K562 (cell line): ENCODE data around the gene SEC24C. TPM values are rescaled to one million over a fixed set of nuclear protein-coding genes. Genes with fewer than 3 reads are reported as not detected.
A peak's percentile ranks its signal among the peaks of the same experiment; 100 is the strongest.

Experiments
- CCNT2 ChIP-seq: IDR thresholded peaks from 2 replicates; pipeline ENCODE4 v1.6.1; 2011; ENCODE audit warnings: borderline replicate concordance, low read depth, mild to moderate bottlenecking, moderate library complexity, mixed read lengths, low read length; ENCODE audit not compliant: insufficient read length; ENCODE audit errors: extremely low read depth
- E2F3 ChIP-seq: fragments of 250-450 bp; sonication (Bioruptor Pico); IDR thresholded peaks from 2 replicates; pipeline ENCODE4 v1.4.0; 2020; ENCODE audit warnings: mild to moderate bottlenecking
- FOXK2 ChIP-seq, 2 experiments: fragments of 450-650 bp; IDR thresholded peaks in 1 of 2; conservative IDR thresholded peaks in 1 of 2; 2 replicates each; pipeline ENCODE4 v1.6.1; 2016; ENCODE audit warnings: low read depth in 2 of 2, mild to moderate bottlenecking in 1 of 2
- MTA3 ChIP-seq: fragments of 450-650 bp; formaldehyde crosslinking; IDR thresholded peaks from 2 replicates; pipeline ENCODE4 v1.6.1; 2017; ENCODE audit warnings: mild to moderate bottlenecking, borderline replicate concordance
- MYC ChIP-seq, 2 experiments: fragments of 250-450 bp in 1 of 2; sonication (Bioruptor Pico) in 1 of 2; IDR thresholded peaks; 2 replicates each; pipeline versions ENCODE4 v1.5.1 to v1.6.1; 2012 to 2021; ENCODE audit warnings: low read depth in 2 of 2, borderline replicate concordance in 1 of 2, improper control_type of control experiment in 1 of 2, low read length in 1 of 2, mild to moderate bottlenecking in 1 of 2, moderate library complexity in 1 of 2
- NRF1 ChIP-seq, 2 experiments: fragments of 450-650 bp; IDR thresholded peaks in 1 of 2; conservative IDR thresholded peaks in 1 of 2; 2 replicates each; pipeline ENCODE4 v1.6.1; 2014; ENCODE audit warnings: mild to moderate bottlenecking in 2 of 2
- SMARCE1 ChIP-seq: fragments of 450-650 bp; IDR thresholded peaks from 2 replicates; pipeline ENCODE4 v1.7.1; 2016; ENCODE audit warnings: mild to moderate bottlenecking
- SP2 ChIP-seq: IDR thresholded peaks from 2 replicates; pipeline ENCODE4 v1.6.1; 2011; ENCODE audit warnings: mild to moderate bottlenecking, low read depth, low read length, moderate library complexity; ENCODE audit not compliant: poor library complexity, severe bottlenecking; ENCODE audit errors: extremely low read depth
- THRAP3 ChIP-seq: fragments of 450-650 bp; IDR thresholded peaks from 2 replicates; pipeline ENCODE4 v1.6.1; 2016; ENCODE audit warnings: mild to moderate bottlenecking, inconsistent platforms, borderline replicate concordance
- UBTF ChIP-seq, 2 experiments: IDR thresholded peaks; 2 replicates each; pipeline ENCODE4 v1.6.1; 2012; ENCODE audit warnings: improper control_type of control experiment in 2 of 2, low read depth in 2 of 2, low read length in 2 of 2, borderline replicate concordance in 1 of 2
- ZBTB1 ChIP-seq: sonication (generic); formaldehyde crosslinking; IDR thresholded peaks from 2 replicates; pipeline ENCODE4 v1.8.1; 2023; ENCODE audit warnings: missing genetic modification reagents, low read depth, mild to moderate bottlenecking, borderline replicate concordance
- ZC3H11A ChIP-seq: IDR thresholded peaks from 2 replicates; pipeline ENCODE4 v1.6.1; 2012; ENCODE audit warnings: low read depth, low read length, improper control_type of control experiment
- ZNF785 ChIP-seq: fragments of 250-450 bp; sonication (Bioruptor Pico); IDR thresholded peaks from 2 replicates; pipeline ENCODE4 v1.4.0; 2020; ENCODE audit warnings: mild to moderate bottlenecking
- polyA plus RNA-seq, 8 experiments: library from polyadenylated mRNA; depleted of rRNA in 4 of 8; stranded (reverse) in 5 of 8; unstranded in 3 of 8; fragments of >200 nt; fragmentation: Nextera tagmentation in 2 of 8; fragmentation: Illumina TruSeq in 1 of 8; extraction: Ambion mirVana in 2 of 8; extraction: Trizol in 1 of 8; gene quantifications; 2 replicates each; pipeline versions ENCODE4 v1.2.1 to v1.2.3, GENCODE V29; 2011 to 2014; ENCODE audit warnings: inconsistent platforms in 1 of 8, missing spikeins in 1 of 8
- total RNA-seq, 7 experiments: library from RNA; depleted of rRNA in 6 of 7; stranded (reverse); fragments of >200 nt in 6 of 7; fragmentation: Illumina TruSeq in 2 of 7; extraction: Trizol in 2 of 7; gene quantifications; 2 replicates each; pipeline versions ENCODE4 v1.2.1 to v1.2.3, GENCODE V29; 2011 to 2021; ENCODE audit warnings: low replicate concordance in 1 of 7
- TF ChIP-seq, protein P1 (sequence below), 3 experiments: fragments of 200-800 bp in 1 of 3; sonication (Bioruptor generic) in 1 of 3; sonication (generic) in 1 of 3; formaldehyde crosslinking in 1 of 3; IDR thresholded peaks; 2 replicates each; pipeline versions ENCODE4 v1.6.1 to v1.8.0; 2016 to 2022; ENCODE audit warnings: mild to moderate bottlenecking in 2 of 3, missing compliant biosample characterization in 2 of 3, missing genetic modification characterization in 2 of 3, missing genetic modification reagents in 1 of 3
- TF ChIP-seq, protein P2 (sequence below): fragments of 450-650 bp; IDR thresholded peaks from 2 replicates; pipeline ENCODE4 v1.6.1; 2016; ENCODE audit warnings: antibody characterized with exemption

SEC24C gene
- total and polyA plus RNA-seq, 9 of the 15 experiments (the other 6 are each of a cell fraction or from before 2014, with no cell fraction given) = 19.0 to 115 (median 70.5) TPM

- 0 out of 4 replicates have a peak, but pooled peaks of 1 of the 2 experiments have one; percentile 10 for TF ChIP-seq FOXK2 (conservative IDR thresholded peaks at IDR 0.05 in 1 of 2, IDR thresholded peaks at IDR 0.05 in 1 of 2; ENCODE audit: low read depth in 2 of 2)
- no peak for TF ChIP-seq CCNT2
- TF ChIP-seq MYC (IDR thresholded peaks at IDR 0.05; ENCODE audit: low read depth, low read length) = no peak
- 0 out of 2 replicates have a peak, but pooled peaks have one; percentile 24 for TF ChIP-seq MYC (CRISPR knock-in tag; IDR thresholded peaks at IDR 0.05; ENCODE audit: borderline replicate concordance, low read depth)
- 0 out of 2 replicates have a peak, but pooled peaks have one; percentile 37 for TF ChIP-seq SMARCE1
- TF ChIP-seq THRAP3 = no peak
- 0 out of 2 replicates have a peak, but pooled peaks have one; percentile 9 for TF ChIP-seq ZC3H11A
- TF ChIP-seq, protein P1, sequence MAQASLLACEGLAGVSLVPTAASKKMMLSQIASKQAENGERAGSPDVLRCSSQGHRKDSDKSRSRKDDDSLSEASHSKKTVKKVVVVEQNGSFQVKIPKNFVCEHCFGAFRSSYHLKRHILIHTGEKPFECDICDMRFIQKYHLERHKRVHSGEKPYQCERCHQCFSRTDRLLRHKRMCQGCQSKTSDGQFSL (CRISPR knock-in tag; IDR thresholded peaks at IDR 0.05) = no peak; the same call in 1 of the 2 replicates
- TF ChIP-seq, protein P1 (tag; IDR thresholded peaks at IDR 0.05) = peak in 1 of 2 experiments; percentile 78; a peak in 2 of 4 replicates
- no peak for TF ChIP-seq SP2
- TF ChIP-seq, protein P2, sequence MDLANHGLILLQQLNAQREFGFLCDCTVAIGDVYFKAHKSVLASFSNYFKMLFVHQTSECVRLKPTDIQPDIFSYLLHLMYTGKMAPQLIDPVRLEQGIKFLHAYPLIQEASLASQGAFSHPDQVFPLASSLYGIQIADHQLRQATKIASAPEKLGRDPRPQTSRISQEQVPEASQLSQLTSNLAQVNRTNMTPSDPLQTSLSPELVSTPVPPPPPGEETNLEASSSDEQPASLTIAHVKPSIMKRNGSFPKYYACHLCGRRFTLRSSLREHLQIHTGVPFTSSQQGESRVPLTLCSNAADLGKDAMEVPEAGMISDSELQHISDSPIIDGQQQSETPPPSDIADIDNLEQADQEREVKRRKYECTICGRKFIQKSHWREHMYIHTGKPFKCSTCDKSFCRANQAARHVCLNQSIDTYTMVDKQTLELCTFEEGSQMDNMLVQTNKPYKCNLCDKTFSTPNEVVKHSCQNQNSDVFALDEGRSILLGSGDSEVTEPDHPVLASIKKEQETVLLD = peak; percentile 50; the same call in 1 of the 2 replicates
- TF ChIP-seq UBTF (IDR thresholded peaks at IDR 0.05; ENCODE audit: borderline replicate concordance in 1 of 2, low read depth in 2 of 2, low read length in 2 of 2) = peak in 1 of 2 experiments; percentile 89; a peak in 2 of 4 replicates
- TF ChIP-seq E2F3 (CRISPR knock-in tag) = no peak
- 0 out of 2 replicates have a peak, but pooled peaks have one; percentile 31 for TF ChIP-seq ZBTB1
- TF ChIP-seq ZNF785 (CRISPR knock-in tag) = no peak
- TF ChIP-seq NRF1 (conservative IDR thresholded peaks at IDR 0.05 in 1 of 2, IDR thresholded peaks at IDR 0.05 in 1 of 2) = peak; percentile 92 to 93
- peak; percentile 29; the same call in 1 of the 2 replicates for TF ChIP-seq MTA3
Observed at GRCh38 chr10:73785721-73786511, 41.7 kb downstream of the SEC24C start (continued).
